IPS DF 4.7 (cell line): ENCODE results near the gene AADAT.
"Not testable (repeated sequence)": the region's sequence is repeated elsewhere in the genome, so short reads cannot be mapped to it uniquely, and the experiment has no call there.

Experiments used
- DNase-seq: peaks from one replicate; pipeline ENCODE4 v3.0.0-alpha.2; 2013; ENCODE audit warnings: low spot score; ENCODE audit errors: extremely low read depth

Gene AADAT

DNA sequence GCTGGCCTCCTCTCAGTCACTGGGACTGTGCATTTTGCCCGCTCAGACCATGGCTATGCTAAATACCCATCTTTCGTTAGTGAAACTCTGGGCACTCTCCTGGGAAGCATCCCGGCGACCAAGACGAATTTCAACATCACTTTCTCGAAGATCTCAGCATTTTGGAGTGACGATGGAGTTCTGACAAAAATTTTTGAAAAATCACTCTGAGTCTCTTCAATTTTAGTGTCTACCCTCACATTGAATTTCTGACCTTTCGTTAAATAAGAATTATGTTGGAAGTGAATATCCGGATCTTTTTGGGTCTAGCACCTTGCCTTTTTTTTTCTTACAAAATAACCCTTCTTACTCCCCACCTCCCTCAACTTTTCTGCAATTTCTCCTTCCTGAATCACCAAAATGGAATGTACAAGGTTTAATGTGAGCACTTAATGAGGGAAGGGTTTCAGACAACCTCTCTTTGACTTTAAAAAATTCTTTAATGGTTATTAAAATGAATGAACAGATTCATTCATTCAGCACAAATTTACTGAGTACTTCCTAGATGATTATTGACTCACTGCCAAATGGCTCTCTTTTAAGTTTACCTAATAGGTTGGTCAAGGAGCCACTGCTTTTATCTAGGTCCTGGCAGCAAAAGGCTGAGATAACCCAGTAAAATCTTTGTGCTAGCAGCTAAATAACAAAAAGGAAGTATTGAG, 746 bp upstream of the AADAT start:
- no peak for DNase-seq

DNA sequence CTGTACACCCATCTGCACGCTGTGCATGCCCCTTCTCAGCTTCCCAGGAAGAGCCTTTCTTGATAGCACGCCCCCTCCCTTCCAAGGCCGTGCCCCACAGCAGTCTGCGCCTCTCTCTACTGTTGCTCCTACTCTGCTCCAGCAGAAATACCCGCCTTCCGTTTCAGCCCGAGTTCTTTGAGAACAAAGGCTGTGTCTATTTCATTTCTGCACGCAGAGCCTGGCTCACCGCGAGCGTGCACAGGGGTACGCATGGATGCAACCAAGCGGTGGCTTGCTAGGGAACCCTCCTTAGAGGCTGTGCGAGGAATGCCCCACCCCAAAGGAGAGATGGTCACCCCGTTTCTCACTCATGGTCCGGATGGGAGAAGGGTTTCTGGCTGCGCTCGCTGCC, 485 bp downstream of the AADAT start:
- no peak for DNase-seq

DNA sequence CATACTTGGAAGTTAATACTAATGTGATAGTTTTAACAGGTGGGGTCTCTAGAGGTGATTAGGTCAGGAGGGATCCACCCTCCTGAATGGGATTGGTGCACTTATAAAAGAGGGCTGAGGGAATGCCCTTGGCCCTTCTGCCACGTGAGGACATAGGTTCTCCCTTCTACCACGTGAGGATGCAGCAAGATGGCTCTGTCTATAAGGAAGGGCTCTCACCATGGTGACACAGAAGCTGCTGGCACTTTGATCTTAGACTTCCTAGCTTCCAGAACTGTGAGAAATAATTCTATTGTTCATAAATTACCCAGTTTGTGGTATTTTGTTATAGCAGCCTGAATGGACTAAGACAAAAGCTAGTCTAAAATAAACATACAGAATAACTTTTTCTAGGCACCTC, 1.0 kb downstream of the AADAT start:
- DNase-seq = no peak

DNA sequence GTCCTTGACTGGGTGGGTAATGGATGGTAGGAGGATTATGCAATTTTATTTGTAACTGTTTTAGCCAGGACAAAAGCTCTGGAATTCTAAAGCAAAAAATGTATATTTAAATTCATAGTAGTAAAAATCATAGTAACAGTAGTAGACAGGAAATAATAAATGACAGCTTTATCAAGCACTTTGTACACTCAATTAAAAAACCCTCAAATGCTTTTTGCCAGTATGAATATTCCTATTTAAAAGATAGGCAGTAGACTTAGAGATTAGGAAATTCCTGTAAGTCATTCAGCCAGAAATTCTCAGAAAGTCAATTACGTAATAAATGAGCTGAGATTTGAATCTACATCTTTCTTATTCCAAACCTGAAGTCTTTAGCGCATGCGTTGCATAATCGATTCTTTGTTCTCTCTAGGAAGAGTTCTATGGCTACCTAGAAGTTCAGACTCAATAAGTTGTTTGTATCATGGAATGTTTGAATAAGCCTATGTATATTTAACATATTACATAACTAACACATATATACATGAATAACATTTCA, 2.5 kb downstream of the AADAT start:
- no peak for DNase-seq

DNA sequence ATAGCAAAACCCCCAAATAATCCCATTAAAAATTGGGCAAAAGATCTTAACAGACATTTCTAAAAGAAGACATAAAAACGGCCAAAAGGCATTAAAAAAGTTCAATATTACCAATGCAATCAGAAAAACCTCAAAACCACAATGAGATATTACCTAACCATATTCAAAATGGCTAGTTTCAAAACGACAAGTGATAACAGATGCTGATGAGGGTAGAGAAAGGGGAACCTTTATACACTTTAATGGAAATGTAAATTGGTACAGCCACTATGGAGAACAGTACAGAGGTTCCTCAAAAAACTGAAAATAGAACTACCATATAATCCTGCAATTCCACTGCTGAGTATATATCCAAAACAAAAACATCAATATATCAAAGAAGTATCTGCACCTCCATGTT, 6.2 kb downstream of the AADAT start:
- no peak for DNase-seq

DNA sequence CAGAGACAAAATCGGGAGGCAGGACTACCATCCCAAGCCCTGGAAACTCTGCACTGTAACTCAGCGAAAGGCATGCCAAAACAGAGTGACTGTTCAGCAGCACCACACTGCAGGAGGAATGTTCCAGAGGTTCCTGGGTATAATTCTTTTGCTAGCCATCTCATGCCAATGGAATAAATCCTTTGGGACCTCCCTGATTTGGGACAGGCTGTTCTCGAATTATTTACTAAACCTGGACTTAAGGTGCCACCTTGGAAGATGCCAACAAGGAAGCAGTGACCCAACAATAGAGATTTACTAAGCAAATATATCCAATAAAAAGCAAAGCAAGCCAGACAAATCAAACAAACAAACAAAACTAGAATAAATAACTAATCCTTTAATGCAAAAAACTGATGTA, 9.3 kb downstream of the AADAT start:
- DNase-seq = no peak

DNA sequence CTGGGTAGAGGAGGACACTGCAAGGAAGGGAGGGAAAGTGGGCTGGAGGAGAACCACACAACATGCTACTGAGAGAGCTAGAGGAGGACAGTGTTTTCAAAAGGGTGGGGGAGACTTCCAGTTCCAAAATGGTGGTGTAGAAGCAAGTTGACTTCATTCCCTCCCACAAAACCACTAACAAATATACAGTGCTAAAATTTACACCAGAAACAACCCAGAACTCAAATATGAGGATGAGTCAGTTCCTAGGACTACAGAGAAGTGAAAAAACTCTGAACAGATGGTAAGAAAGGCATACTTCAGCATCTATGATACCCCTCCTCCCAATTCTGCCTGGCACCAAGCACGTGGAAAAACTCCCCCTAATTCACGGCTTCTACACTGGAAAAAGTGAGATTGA, 9.8 kb downstream of the AADAT start:
- DNase-seq = no peak

DNA sequence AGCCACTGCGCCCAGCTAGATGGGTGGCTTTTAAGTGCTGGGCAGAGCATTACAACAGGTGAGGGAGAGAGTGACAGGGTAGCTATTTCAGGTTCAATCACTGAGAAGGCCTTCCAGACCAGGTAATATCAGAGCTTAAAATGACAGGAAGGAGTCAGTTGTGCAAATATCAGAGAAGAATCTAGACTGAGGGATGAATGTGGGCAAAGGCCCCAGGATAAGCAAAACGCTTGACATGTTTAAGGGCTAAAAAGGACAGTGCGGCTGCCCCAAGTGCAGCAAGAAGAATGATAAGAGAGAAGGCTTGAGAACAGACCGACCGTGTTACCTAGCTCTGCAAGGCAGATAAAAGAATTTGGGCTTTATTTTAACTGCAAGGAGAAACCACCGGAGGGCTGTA, 18.6 kb downstream of the AADAT start:
- no peak for DNase-seq

DNA sequence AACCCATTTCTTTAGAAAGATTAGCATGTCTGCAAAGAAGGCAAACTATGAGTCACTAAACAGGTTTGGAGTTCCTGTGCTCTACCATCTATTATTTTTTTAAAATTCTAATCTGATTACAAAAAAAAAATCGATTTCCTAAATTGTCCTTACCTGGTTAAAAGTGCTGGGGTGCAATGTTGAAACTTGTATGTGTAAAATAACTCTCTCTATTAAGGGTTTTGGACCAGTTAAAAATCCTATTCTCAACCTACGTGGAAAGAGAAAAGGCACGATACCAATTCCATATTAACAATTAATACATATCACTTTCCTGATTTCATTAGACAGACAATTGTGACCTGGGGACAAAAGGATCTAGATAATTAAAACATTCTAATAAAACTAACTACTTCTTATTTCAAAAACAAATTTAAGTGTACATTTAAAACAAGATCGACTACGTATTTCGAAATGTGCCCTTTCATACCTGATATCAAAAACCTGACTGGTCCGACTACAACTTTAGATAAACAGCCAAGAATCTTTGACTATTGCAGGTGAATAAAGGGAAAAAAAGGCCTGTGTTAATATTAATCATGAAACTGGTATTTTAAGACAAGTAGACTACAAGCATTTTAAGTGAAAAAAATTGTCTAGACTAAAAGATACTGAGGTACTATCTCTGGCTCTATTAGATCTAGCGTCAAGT, 21.2 kb downstream of the AADAT start:
- DNase-seq = no peak

DNA sequence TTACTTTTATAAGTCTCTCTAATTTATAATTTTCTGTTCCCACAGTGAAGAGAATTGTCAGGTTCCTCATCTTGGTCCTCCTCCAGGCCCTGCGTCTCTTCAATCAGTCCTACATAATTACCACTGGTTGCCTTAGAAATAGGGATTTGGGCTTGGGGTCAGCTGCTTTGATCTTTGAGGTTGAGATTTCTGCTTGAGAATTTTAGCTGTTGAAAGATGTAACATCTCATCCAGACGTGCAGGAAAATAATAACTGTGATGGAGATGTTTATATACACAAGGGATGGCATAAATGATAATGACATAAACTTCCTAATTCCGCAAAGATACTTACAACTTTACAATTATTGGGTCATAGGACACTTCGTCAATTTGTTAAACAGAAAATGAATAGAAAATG, 30.3 kb downstream of the AADAT start:
- no peak for DNase-seq

DNA sequence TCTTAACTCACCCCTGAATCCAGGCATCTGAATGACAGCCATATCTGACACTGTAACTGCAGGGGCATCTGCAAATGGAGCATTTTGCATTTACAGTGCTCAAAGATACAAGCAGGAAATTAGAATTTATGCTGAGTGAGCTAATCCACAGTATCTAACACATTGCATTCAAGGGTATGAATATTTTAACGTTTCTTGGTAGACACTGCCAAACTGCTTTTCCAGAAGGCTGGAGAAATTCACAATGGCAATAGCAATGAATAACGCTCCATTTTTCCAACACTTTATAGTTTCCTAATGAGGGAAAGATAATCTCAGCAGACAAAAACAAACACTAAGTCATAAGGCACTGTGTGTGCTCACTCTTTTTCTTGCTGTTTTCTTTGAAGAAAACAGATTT, 30.9 kb downstream of the AADAT start:
- no peak for DNase-seq

DNA sequence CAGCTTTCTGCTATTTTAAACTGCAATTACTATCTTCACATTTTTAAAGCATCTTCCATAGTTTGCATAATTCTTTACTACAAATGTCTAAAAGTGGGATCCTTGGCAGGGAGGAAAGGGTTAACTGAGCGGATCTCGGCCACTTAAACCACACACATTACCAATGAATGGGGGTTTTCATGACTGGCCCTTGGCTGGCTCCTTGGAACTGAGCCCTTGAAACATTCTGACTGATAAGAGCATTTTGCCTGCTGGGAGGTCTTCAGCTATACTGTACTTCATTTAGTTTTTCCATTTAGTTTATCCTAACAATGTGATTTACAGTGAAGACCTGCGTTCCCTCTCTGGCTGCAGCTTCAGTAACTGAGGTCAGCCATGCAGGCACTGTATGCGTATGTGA, 31.9 kb downstream of the AADAT start:
- no peak for DNase-seq

DNA sequence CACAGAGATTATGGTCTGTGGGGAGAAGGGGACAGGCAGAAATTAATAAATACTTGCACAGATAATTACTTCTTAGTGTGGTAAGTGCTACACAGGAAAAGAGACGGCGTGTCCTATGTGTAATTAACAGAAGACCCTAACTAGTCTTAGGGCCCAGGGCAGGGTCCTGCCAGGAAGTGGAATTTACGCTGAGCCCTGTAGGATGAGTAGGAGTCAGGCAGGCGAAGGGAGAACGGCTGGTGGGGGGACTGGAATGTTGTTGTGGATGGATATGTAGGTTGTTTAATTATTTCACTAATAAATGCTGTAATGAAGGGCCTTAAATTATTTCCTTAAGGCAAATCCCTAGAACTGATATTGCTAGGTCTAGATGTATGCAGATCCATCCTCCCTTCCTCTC, 36.8 kb downstream of the AADAT start:
- no peak for DNase-seq

DNA sequence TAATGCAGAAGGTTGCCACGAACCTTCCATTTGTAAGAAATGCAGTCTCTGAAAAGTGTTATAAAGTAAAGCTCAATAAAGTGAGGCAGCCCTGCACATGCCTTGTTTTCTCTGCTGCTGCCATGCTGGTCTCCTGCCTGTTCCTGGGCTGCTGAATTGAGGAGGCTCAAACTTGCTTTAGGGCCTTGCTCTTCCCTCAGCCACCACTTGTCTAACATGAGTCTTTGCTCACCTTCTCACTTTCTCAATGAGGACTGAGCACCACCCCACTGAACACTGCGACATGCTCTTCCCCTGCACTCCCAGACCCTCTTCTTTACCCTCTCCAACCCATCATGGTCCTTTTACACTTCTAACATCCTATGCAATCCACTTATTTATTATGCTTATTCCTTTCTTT, 38.4 kb downstream of the AADAT start:
- DNase-seq = no peak

DNA sequence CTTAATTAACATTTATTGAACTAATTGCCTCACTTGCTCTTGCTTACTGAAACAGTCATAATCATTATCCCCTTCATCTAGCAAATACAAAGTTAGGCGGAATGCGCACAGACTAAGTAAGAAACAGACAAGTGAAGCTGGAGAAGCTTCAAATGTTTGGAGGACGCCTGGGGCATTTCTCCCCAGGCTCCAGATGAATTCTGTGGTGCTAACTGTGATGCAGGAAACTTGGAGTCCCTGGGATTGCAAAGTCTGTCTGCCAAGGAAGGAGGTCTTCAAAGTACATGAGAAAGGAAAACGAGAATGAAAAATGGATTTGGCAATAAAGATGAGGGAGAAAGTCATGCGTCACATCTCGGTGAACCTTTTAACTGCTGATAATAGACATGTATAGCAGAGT, 40.0 kb downstream of the AADAT start:
- no peak for DNase-seq

DNA sequence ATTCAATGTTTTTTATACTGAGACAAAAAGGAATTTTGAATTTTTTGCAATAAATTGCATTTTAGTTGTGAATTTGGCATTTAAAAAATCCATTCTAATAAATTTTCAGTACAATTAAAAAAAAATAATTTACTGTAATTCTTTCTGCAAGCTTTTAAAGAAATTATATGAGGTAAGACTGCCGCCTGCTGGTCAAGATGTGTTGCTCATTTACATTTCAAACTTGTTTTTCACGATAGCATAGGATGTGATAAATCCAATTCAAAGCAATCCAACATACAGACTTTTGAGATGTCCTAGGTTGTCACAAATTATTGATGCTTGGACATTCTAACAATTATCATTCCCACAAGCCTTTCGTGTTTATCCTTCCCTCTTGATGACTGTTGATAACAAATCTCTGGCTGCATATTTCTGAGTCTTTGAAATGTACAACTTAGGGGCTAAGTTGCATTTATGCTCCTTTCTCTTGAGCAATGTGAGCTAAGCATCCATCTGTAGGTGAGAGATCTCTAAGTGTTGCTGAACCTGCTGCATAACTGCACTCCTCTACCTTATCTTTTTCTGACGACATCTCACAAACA, 41.9 kb downstream of the AADAT start:
- no peak for DNase-seq

DNA sequence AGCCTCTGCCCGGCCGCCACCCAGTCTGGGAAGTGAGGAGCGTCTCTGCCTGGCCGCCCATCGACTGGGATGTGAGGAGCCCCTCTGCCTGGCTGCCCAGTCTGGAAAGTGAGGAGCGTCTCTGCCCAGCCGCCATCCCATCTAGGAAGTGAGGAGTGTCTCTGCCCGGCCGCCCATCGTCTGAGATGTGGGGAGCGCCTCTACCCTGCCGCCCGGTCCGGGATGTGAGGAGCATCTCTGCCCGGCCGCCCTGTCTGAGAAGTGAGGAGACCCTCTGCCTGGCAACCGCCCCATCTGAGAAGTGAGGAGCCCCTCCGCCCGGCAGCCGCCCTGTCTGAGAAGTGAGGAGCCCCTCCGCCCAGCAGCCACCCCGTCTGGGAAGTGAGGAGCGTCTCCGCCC, 43.6 kb downstream of the AADAT start:
- not testable (repeated sequence) for DNase-seq

DNA sequence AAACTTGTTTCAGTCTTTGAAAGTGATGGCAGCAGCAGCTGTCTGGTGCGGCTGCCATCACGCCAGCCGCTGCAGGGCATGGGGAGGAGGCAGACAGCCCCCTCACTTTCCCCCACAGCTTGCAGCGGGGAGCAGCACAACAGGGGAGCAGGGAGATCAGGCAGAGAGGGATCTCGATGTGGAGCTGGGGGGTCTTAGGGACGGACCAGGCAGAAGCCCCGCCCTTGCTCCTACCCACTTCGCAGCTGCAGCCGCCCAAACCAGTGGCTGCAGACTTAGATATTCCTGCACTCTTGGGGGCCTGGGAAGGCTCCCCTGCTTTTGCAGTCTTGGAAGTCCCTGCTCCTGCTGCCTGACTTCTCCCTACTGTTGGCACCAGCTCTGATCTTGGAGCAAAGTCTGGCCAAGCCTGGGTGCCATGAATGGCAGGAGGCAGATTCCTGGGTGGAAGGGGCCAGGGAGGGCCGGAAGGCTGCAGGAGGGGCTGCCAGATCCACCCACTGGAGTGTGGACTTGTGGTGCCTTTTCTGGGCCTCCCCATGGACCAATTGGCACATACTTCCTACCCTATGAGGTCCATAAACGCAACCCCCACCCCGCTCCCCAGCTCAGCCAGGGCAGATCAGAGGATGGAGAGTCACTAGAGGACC, 49.6 kb downstream of the AADAT start:
- DNase-seq = no peak

DNA sequence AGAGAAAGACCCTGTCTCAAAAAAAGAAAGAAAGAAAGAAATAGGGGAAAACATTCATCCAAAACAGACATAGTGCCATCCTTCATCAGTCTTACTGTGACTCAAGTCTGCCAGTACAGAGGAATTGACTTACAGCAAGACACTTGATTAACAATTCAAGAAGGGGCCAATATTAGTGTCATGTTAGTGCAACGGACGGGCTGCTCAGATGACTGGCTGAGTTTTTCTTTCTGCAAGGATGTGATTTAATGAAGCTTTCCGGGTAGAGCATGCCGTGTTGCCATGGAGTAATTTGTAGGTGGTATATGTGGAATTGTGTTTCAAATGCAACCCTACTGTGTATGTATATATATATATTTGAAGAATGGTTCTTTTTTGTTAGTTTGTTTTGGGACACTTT, 51.0 kb downstream of the AADAT start:
- no peak for DNase-seq

DNA sequence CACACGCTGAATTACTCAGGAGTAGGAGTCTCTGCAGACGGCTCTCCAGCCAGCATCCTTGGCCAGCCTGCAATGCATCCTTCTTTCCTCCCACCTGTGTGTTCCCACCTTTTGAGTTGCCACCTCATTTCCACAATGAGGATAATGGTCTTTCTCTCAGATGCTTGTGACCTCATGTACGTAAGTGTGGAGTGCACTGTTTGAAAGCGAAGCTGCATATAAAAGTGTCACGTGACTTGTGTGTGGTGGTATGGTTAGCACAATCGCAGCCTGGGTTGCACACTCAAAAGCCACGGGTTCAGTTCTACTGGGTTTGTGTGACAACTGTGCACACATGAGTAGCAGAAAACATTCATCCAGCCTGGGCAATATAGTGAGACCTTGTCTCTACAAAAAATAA, 51.5 kb downstream of the AADAT start:
- DNase-seq = no peak

DNA sequence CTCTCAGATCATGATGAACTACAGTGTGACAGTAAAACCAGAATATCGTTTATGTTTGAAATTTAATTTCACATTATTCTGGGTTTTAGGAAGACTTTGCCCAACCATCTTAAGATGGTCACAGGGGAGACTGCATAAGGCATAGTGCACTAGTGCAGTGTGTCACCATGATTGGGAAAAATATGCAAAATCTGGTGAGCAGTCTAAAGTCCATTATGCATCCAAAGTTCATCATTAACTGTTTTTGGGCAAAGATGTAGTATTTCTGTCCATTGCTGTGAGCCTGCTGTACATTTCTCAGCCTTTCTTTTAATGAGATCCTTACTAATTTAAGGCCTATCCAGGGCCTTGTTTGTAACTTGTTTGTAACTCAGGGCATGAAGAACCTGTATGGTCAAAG, 52.3 kb downstream of the AADAT start:
- no peak for DNase-seq

DNA sequence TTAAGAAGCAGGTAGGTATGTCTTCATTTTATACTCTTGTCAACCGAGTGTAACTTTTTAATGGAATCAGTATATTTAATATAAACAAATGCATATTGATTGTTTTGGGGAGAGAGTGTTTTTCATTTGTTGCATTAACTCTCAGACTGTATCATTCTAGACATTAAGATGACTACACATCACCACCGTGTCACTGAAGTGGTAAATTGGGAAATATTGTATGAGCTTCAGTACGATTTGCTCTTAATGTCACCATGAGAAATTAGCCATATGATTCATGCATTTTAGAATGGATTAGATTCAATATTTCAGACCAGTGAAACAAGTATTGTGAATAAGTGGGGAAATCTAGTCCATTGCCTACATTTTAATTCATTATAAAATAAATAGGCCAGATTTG, 53.9 kb downstream of the AADAT start:
- no peak for DNase-seq
